GM19035 (cell line): ENCODE data around the gene ACTG1.

Experiments used
- ATAC-seq: cut with Tn5 transposase; IDR thresholded peaks from one replicate; pipeline ENCODE4 v1.9.1; 2021; ENCODE audit not compliant: unreplicated experiment

Gene ACTG1

GRCh38 chr17:81483085-81483861, 29.3 kb downstream of the ACTG1 start:
- ATAC-seq = no peak

GRCh38 chr17:81482673-81483072, 29.9 kb downstream of the ACTG1 start:
- ATAC-seq = no peak

DNA sequence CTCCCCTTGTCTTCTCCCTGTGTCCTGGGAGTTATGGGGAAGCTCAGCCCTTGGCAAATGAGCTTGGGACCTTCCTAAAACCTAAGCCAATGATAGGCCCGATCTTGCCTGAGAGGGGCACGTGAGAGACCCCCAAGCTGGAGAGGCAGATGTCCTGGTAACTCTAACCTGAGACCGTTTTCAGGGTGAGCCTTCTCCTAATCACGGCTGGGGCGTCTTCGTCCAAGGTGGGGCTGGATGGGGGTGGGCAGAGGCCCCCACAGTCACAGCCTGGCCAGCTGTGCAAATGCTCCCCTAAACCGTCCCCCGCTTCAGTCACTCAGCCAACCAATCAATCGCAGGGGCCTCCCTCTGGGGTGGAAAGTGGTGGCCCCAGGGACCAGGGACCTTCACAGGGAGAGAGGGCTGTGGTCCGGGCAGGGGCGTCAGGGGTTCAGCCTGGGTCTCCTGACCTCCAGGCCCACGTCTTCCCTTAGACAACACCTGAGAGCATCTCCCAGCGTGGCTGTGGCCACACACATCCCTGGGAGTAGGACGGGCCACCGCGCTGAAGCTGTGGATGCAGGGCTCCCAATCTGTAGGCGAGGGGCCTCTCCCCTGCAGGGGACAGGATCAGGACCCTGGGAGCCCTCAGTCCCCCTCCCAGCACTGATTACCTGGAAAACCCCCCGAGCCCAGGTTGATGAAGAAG, 30.6 kb downstream of the ACTG1 start:
- no peak for ATAC-seq

- no peak for ATAC-seq
These were observed 31.4 kb downstream of the ACTG1 start for GRCh38 chr17:81481073-81481799.

- ATAC-seq = no peak
These were observed 32.2 kb downstream of the ACTG1 start for GRCh38 chr17:81480140-81481072.

- no peak for ATAC-seq
These were observed 33.2 kb downstream of the ACTG1 start for GRCh38 chr17:81479175-81480071.

- no peak for ATAC-seq
These were observed 34.5 kb downstream of the ACTG1 start for GRCh38 chr17:81478119-81478518.

GRCh38 chr17:81477173-81477572, 35.4 kb downstream of the ACTG1 start:
- ATAC-seq = no peak

DNA sequence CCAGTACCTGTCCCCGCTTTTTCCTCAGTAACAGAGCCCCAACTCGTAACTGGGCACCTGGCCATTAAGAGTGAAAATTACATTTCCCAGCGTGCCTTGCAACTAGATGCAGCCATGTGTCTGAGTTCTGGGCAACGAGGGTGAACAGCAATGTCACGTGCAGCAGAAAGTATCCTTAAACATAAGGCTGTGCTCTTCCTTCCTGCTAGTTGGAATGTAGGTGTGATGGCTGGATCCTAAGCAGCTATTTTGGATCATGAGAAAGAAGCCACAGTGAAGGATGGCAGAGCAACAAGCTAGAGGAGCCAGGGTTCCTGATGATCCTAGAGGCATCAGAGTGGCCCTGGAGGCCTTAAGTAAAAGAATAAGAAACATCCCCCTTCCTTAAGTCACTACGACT, 36.0 kb downstream of the ACTG1 start:
- no peak for ATAC-seq

DNA sequence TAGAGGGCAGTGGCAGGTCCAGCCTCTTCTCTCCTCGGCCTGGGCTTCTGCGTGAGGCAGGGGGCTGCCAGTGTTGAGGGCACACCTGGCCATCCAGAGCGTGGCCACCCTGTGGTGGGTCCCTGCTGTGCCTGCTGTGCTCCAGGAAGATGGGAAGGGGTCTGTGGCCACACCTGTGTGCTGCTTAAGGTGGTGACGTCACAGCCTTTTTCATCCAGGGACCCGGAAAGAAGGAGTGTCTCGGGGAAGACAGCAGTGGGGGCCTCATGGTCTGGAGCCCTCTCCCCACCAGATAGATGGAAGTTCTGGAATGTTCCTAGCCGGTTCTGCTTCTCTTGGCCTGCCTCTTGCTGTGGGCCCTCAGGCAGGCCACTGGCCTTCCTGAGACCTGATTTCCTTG, 36.5 kb downstream of the ACTG1 start:
- ATAC-seq = no peak

- no peak for ATAC-seq
These were observed 37.6 kb downstream of the ACTG1 start for GRCh38 chr17:81474958-81475357.

GRCh38 chr17:81473019-81473418, 39.6 kb downstream of the ACTG1 start:
- ATAC-seq = no peak

GRCh38 chr17:81471818-81472456, 40.7 kb downstream of the ACTG1 start:
- ATAC-seq = no peak

- no peak for ATAC-seq
These were observed 41.4 kb downstream of the ACTG1 start for GRCh38 chr17:81470944-81471817.

DNA sequence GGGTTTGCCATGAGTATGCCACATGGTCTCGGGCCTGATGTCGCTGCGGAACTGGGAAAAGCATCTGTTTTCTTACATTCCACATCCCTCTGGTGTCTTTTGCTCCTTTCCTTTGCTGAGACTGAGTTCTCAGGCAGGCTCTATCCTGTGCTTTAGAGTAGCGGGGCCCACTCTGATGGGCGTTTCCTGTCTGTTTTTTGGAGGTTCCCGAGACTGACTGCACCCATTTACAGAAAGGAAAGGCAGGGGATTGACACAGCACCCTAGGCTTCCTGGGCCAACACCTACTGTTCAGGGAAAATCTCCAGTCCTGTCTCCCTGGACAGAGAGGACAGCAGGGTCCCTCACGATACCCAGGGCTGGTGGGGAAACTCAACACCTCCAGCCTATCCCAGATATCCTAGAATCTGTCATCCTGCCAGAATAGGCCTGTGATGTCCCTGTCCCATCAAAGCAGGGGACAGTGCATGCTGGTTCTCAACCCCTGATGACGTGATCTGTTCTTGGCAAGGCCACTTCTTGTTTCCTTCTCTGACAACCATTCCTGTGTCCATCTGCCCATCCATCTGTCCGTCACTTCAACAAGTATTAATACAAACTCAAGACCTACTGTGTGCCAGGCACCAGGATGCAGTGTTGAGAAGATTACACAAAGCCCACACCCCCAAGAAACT, 42.2 kb downstream of the ACTG1 start:
- ATAC-seq = no peak

- ATAC-seq = no peak
These were observed 43.3 kb downstream of the ACTG1 start for GRCh38 chr17:81469266-81469665.

- no peak for ATAC-seq
These were observed 43.9 kb downstream of the ACTG1 start for GRCh38 chr17:81468770-81469121.
